ENCODE data around the gene HNF4A. TPM values are rescaled to one million over a fixed set of nuclear protein-coding genes. Genes with fewer than 3 reads are reported as not detected.

Gene HNF4A
- total and polyA plus RNA-seq, 2 donors (not counting 3 experiments of a cell fraction or from before 2014, with no cell fraction given): not detected

DNA sequence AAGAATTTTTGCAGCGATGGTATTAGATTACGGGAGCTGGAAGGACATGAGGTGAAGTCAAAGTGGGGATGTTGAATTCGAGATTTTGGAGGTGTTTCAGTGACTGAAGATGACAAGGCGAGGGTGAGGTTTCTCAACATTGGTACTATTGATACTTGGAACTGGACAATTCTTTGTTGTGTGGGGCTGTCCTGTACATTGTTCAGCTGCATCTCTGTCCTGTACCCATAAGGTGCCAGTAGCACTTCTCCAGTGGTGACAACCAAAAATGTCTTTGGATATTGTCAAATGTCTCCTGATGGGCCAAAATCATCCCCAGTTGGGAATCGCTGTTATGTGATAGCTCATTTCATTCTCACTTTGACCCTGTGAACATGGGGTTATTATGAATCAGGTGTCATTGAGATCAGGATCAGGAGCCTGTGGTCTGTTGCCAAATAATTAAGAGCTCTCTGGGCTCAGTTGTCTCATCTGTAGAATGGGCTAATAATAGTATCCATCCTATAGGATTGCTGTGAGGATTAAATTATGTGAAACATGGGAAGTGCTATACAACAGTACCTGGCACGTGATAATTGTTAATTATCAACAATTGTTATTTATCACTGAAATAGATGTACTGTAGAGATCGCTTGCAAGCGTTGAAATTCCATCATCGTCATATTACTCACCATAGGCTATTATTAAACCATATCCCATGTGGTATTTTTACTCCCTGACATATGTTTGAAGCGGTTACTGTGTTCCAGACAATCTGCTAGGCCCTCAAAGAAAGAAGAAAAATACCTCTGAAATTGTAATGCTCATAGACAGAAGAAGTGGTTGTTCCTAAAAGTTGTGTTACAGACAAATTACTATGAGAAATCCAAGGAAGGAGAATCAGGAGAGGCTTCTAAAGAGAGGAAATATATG, 71.6 kb downstream of the HNF4A start:
- Histone ChIP-seq H3K4me2 (ENCODE audit: insufficient read depth, low read length) (no peak overlapping the region), H3K4me1 (ENCODE audit: control insufficient read depth, extremely low read depth, insufficient read depth, low read length) (no peaks in the 10 kb centered on the region), H3K27ac (ENCODE audit: insufficient read depth, low read depth, low read length) (no peak overlapping the region), H4K20me1 (replicated peaks; ENCODE audit: control insufficient read depth, extremely low read depth, insufficient read depth, low read length) (no peaks in the 10 kb centered on the region), H3K9ac (replicated peaks; ENCODE audit: extremely low read depth, insufficient read depth, low read length) (no peak overlapping the region), H3K9me3 (replicated peaks; ENCODE audit: control insufficient read depth, insufficient read depth, low read length) (no peaks in the 10 kb centered on the region), H3K9me1 (replicated peaks; ENCODE audit: control insufficient read depth, extremely low read depth, insufficient read depth, low read length) (no peaks in the 10 kb centered on the region), H3K79me2 (ENCODE audit: control insufficient read depth, insufficient read depth, low read length) (no peaks in the 10 kb centered on the region), H3K36me3 (ENCODE audit: control insufficient read depth in 2 of 2, extremely low read depth in 1 of 2, insufficient read depth in 2 of 2, low read length in 2 of 2) (no peaks in the 10 kb centered on the region), H3K27me3 (ENCODE audit: control insufficient read depth in 2 of 2, insufficient read depth in 2 of 2, low read length in 2 of 2) (no peaks in the 10 kb centered on the region), H3K4me3 (replicated peaks in 1 of 3; ENCODE audit: insufficient read depth in 1 of 3, low read depth in 1 of 3, low read length in 3 of 3) (no peak overlapping the region), H2AFZ (ENCODE audit: low read depth, low read length) (no peak overlapping the region)
- intact Hi-C loops (cut with micrococcal nuclease) (no loop called here), dilution Hi-C loops (cut with MboI; ENCODE audit: extremely low pct_ligation_motif_present, low sequenced_read_pairs) (no loop called here)
- FAIRE-seq (no peak), DNase-seq (ENCODE audit: low read depth, low spot score) (no peak)
- ChIA-PET POLR2A (no interaction called here), CTCF (interaction anchor here (0.9 kb wide), 1 partner anchor 42 kb away, joined by 3 read pairs; no protein-coding TSS in a partner anchor)
- TF ChIP-seq CTCF (IDR thresholded peaks at IDR 0.05; ENCODE audit: extremely low read depth in 1 of 2, insufficient read depth in 1 of 2, low read depth in 1 of 2, low read length in 2 of 2) (no peak), POLR2A (IDR thresholded peaks at IDR 0.05; ENCODE audit: low read depth, low read length) (no peak), MYC (IDR thresholded peaks at IDR 0.05; ENCODE audit: low read depth, low read length) (no peak), POLR2AphosphoS5 (IDR thresholded peaks at IDR 0.05; ENCODE audit: insufficient read depth, low read depth, low read length) (no peak), JUN (IDR thresholded peaks at IDR 0.05; ENCODE audit: borderline replicate concordance, insufficient read depth, insufficient read length, low read depth) (no peak), FOS (IDR thresholded peaks at IDR 0.05; ENCODE audit: borderline replicate concordance, insufficient read depth, low read length) (no peak), MAX (IDR thresholded peaks at IDR 0.05; ENCODE audit: insufficient read depth, insufficient read length) (no peak), GATA2 (IDR thresholded peaks at IDR 0.05; ENCODE audit: insufficient read depth, insufficient read length, low read depth, low read length) (no peak), EZH2 (IDR thresholded peaks at IDR 0.05; ENCODE audit: borderline replicate concordance, low read depth, low read length, severe bottlenecking) (no peak)
- BruUV-seq (replicated peaks): no TSS peak
